Activated CD4-positive, alpha-beta T cell treated with anti-CD3 and anti-CD28 coated beads, Interleukin-2, amount 50 U/mL, for 16 hours (primary cell): ENCODE data around the gene CAPN15.
A peak's percentile ranks its signal among the peaks of the same experiment; 100 is the strongest.
"Not testable (repeated sequence)": the region's sequence is repeated elsewhere in the genome, so short reads cannot be mapped to it uniquely, and the experiment has no call there.

Experiments used
- DNase-seq: peaks from one replicate; pipeline ENCODE4 v3.0.0-alpha.2; 2020

CAPN15 gene

DNA sequence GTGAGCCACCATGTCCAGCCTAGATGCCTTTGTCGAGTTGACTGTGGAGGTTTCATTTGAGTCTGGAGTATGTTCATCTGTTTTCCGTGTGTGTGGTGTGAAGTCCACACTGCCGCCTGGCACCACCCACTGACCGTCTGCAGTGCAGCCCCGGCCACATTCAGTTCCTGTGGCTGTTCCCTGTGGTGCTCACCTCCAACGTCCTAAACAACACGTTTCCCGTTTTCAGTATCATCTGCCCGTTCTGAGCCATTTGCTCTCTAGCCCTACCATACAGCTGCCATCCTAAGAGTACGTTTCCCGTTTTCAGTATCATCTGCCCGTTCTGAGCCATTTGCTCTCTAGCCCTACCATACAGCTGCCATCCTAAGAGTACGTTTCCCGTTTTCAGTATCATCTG, 20.0 kb upstream of the CAPN15 start:
- DNase-seq, result not testable (repeated sequence)

DNA sequence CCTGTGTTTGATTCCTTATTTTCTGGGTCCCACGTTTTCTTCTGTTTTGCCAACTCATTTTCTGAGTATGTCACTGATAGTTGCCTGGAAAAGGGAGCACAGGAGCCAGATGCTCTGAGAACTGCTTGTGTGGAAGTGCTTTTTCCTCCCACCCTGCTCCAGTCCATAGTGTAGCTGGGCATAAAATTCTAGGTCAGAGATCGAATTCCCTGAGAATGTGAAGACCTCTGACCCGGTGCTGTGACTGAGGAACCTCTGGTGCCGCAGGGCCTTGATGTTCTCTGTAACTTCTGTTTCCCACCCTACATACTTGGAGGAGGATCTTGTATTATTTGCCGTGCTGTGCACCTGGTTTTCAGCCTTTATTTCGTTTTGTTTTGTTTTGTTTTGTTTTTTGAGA, 19.5 kb upstream of the CAPN15 start:
- no peak for DNase-seq

DNA sequence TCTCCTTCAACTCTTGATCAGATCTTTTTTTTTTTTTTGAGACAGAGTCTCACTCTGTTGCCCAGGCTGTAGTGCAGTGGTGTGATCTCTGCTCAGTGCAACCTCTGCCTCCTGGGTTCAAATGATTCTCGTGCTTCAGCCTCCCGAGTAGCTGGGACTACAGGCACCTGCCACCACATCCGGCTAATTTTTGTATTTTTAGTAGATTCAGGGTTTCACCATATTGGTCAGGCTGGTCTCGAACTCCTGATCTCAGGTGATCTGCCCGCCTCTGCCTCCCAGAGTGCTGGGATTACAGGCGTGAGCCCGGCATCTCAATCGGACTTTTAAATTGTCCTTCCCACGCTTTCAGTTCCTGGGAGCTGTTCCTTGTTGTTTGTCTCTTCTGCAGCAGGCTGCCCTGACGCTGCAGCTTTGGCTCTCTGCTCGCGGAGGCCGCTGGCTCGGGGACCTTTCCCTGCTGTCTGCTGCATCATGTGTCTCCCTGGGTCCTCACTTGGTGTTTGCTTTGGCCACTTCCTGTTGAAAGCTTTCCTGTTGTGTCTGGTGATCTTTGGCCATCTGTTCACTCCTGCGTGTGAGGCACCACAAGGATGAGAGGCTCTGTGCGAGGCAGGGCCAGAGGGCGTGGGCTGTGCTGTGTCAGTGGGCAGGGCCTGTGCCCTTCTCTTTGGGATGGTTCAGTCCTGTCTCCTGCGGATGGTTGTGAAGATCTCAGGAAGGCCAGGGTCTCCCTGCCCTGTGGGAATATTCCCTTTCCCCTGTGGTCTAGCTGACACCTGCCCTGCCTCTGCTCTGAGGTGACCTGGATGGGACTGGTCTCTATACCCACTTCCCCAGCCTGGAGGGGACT, 18.4 kb upstream of the CAPN15 start:
- DNase-seq, result no peak

DNA sequence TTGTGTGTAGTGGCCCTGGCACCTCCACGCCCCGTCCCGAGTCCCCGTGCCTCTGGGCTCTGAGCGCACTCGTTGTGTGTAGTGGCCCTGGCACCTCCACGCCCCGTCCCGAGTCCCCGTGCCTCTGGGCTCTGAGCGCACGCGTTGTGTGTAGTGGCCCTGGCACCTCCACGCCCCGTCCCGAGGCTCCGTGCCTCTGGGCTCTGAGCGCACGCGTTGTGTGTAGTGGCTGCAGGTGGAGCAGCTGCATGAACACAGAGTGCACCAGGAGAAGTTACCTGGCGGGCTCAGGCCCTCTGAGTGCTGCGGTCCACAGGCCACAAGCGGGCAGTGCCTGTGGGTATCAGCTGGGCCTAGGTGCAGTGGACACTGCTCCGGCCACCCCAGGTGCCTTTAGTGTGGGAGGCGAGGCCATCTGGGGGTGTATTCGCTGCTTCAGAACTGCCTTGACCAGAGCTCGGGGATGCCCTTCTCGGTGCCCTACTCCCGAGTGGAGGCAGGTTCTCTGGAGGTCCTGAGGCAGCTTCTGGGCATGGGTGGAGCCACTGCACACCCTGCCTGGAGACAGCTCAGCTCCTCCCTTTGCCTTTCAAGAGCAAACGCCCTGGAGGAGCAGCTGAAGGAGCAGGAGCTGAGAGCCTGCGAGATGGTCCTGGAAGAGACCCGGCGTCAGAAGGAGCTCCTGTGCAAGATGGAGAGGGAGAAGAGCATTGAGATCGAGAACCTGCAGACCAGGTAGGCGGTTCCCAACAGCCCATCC, 17.3 kb upstream of the CAPN15 start:
- DNase-seq, result no peak

DNA sequence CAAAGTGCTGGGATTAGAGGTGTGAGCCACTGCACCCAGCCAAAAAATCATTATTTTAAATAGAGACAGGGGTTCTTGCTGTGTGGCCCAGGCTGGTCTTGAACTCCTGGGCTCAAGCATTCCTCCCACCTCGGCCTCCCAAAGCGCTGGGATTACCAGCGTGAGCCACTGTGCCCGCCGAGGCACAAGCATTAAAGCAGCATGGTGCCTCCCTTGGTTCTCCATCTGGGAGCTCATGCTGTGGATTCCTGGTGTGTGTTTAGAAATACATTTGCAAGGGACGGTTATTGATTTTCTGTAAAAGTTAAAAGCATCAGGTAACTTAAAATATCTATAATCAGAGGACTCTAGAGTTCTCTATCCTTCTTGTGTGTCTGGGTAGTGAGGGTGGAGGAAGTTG, 14.7 kb upstream of the CAPN15 start:
- DNase-seq, result no peak

DNA sequence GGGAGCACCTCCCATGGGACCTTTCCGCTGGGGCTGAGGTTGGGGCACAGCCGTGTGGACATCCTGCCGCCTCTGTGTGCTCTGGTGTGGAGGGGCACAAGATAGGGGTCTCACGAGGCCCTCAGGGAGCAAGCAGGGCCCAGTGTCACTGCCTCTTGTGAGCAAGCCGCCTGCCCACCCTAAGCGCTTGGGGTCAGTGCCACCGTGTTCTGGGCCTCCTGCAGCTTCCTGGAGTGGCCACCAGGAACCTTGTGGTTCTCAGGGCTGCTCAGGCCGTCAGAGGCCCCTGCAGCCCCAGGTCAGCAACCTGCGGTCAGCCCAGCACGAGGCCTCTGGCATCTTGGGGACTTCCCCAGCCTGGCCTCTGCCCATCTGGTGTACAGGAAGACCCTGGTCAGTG, 13.6 kb upstream of the CAPN15 start:
- no peak for DNase-seq

DNA sequence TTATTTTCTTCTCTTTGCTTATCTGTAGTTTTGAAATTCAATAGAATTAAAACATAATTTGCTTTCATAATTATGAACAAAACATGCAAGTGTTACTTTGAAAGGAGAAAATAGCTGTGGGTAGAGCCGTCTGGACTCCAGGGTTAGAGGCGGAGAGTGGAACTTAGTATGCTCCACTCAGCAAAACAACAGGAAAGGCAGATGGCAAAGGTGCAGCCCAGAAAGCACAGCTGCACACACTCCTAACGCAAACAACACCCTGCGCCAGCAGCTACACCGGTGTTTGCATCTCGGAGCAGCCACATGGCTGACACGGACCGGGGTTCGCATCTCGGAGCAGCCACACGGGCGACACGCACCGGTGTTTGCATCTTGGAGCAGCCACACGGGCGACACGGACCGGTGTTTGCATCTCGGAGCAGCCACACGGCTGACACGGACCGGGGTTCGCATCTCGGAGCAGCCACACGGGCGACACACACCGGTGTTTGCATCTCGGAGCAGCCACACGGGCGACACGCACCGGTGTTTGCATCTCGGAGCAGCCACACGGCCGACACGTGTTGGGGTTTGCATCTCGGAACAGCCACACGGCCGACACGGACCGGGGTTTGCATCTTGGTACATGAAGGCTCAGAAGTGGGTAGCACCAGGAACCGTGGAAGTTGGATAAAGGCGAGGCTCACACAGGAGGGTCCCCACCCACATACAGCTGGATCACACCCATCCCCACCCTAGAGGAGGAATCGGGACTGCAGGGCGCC, 12.2 kb upstream of the CAPN15 start:
- no peak for DNase-seq

DNA sequence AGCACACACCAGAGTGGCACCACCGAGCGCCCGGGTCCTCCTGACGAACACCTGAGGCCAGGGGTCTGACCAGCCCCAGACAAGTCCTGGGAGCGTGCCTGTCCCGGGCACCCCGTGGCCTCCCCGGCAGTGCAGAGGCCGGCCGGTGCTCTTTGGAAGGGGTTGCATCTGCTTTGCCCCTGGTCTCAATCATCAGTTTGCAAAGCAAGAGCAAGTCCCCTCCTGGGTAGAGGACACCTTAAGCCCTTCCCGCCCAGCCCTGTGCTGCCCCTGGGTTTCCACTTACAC, 11.6 kb upstream of the CAPN15 start:
- no peak for DNase-seq

DNA sequence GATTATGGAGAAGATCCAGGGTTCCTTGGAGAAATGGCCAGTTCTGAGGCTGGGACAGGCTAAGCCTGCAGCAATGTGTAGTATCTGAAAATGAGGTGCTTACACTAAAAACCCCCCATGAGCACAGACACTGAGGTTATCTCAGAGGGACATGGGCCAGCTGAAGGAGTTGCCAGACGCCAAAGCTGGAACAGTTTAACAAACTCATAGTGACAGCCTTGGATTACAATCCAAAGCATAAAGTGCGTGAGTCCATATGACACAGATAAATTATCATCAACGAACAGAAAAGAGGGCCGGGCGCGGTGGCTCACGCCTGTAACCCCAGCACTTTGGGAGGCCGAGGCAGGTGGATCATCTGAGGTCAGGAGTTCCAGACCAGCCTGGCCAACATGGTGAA, 11.2 kb upstream of the CAPN15 start:
- no peak for DNase-seq

DNA sequence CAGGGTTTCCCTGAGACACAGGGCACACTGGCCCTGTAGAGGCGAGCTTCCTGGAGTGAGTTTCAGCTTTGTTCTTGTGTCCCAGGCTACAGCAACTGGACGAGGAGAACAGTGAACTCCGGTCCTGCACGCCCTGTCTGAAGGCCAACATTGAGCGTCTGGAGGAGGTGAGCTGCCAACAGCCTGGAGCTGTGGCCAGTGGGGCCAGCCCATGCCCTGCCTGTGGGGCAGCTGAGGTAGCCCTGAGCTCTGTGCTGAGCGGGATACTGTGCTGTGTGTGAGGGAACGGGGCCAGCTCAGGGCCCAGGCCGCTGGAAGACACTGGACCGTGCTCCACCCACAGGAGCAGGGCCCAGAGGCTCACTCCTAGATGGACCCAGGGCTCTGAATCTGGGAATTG, 8.7 kb upstream of the CAPN15 start:
- no peak for DNase-seq

DNA sequence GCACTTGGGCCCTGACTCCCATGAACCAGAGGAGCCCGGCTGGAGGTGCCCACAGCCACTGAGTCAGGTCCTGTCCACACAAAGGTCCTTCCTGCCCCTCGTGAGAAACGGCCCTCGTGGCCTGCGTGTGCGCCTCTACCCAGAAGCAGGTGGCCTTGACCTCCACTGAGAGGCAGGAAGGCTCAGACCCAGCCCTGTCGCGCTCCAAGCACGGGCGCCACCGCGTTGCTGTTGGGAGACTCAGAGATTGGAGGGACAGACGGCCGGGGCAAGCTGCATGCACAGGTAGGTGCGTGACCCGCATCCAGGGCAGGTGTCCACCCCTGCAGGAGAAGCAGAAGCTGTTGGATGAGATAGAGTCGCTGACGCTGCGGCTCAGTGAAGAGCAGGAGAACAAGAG, 8.1 kb upstream of the CAPN15 start:
- DNase-seq, result no peak

DNA sequence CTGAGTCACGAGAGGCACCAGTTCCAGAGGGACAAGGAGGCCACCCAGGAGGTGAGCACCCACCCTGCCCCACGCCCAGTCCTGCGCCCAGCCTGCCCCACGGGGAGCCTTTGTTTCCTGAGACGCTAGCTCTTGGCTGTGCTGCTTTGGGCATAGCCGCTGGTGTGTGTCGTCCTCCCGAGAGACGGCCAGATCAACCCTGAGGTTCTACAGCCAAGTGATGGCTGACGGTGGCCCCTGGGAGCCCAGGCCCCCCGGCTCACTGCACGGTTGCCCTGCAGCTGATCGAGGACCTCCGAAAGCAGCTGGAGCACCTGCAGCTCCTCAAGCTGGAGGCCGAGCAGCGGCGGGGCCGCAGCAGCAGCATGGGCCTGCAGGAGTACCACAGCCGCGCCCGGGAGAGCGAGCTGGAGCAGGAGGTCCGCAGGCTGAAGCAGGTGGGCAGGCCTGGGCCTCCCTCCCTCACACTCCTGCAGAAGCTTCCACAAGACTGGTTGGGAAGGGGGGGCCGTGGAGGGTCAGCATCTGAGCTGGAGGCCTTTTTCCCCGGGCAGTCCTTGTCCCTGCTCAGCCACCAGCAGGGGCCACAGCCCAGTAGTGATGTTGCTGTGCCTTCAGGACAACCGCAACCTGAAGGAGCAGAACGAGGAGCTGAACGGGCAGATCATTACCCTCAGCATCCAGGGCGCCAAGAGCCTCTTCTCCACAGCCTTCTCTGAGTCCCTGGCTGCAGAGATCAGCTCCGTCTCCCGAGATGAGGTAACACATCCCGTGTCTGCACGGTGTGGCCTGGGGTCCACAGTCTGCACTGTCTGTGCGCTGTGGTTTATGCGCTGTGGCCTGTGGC, 7.4 kb upstream of the CAPN15 start:
- no peak for DNase-seq

DNA sequence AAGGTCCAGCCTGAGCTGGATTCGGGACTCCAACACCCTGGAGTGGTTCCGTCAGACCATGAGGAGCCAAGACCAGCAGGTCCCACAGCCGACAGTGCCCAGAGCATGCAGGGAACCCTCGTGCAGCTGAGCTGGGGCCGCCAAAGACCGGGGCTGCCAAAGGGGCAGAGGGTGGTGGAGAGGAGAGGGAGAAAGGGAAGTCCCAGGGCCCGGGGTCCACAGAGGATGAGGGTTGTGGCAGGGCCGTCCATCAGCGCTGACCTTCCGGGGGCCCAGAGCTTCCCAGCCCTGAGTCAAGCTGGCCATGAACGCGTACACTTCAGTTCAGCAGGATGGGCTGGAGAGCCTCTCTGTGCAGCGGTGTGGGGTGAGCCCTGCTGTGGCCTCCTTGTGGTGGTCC, 6.7 kb upstream of the CAPN15 start:
- DNase-seq, result no peak

DNA sequence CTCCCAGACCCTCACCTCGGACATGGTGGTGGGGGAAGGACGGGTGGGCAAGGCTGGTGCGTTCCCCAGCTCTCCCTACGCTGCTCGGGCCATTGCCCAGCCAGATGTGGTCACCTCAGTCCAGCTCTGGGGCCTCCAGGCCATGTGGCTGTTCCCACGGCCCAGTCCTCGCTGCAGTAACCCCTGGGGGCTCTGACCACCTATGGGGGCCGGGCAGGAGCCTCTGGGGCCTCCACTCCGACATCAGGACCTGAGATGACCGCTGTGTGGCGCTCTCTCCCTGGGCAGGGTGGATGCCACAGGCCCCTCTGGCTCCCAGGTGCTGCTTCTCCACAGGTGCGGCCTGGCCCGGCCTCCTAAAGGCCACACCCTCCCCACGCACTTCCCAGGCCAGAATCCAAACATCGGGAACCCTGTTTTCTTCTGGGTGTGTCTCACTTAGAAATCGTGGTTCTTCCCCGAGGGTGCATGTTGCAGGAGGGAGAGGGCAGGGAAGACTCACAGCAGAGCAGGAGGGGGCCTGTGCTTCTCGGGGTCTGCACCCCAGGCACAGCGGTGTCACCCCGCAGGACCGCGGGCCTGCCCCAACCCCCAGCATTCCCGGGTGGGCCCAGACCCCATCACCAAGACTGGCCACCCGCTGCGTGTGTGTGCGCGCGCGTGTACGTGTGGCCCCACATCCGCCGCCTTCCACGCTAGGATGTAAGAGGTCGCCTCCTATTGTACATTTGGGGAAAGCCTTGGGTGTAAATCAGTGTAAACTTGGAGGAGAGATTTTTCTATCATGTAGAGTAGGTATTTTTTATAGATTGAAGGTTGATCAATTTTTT, 5.9 kb upstream of the CAPN15 start:
- DNase-seq, result no peak

DNA sequence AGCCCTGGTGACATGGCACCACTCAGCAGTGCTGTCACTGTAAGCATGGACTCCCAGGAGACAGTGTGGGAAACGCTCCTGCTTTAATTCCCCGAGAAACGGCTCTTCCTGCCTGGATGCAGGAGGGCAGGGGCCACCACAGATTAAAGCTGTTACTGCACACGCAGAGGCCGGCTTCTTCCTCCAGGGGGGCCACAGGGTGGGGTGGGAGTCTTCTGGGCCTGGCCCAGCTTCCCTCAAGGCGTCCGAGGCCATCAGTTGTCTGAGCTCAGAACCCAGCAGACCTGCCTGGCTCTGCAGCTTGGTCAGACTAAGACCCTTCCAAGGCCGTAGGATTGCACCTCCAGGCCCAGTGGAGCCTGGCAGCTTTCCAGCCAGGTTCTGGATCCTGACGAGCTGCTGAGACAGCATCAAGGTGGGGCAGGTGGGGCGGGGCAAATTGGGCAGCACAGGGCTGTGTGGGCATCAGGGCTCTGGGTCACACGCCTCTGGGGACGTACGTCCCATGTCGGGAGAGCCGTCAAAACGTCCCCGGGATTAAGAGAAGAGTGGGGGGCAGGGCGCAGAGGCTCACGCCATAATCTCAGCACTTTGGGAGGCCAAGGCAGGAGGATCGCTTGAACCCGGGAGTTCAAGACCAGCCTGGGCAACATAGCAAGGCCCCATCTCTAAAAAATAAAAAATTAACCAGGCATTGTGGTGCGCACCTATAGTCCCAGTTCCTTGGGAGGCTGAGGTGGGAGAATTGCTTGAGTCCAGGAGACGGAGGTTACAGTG, 5.0 kb upstream of the CAPN15 start:
- no peak for DNase-seq

DNA sequence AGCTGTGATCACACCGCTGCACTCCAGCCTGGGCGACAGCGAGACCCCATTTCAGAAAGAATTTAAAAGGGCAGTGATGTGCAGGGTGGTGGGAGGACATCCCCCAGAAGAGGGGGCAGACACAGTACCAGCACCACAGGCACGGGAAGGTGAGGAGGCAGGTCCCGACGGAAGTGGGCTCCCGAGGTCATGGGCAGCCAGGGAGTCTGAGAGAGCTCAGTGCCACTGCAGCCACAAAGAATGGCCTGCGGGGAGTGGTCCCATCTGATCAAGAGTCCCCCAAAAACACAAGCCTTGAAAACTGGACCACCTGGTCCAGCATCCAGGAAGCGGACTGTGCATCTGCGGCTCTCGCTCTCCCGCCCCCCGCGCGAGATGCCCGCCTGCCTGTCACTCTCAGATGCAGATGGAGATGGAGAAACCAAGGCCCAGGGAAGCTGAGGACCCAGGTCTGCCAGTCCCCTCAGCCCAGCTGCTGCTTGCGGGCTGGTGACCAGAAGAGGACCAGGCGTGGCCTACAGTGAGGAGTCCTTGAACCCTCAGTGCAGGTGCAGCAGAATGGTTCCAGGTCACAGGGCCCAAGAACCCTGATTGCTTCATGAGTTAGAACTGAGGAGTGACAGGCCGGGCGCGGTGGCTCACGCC, 4.3 kb upstream of the CAPN15 start:
- no peak for DNase-seq

DNA sequence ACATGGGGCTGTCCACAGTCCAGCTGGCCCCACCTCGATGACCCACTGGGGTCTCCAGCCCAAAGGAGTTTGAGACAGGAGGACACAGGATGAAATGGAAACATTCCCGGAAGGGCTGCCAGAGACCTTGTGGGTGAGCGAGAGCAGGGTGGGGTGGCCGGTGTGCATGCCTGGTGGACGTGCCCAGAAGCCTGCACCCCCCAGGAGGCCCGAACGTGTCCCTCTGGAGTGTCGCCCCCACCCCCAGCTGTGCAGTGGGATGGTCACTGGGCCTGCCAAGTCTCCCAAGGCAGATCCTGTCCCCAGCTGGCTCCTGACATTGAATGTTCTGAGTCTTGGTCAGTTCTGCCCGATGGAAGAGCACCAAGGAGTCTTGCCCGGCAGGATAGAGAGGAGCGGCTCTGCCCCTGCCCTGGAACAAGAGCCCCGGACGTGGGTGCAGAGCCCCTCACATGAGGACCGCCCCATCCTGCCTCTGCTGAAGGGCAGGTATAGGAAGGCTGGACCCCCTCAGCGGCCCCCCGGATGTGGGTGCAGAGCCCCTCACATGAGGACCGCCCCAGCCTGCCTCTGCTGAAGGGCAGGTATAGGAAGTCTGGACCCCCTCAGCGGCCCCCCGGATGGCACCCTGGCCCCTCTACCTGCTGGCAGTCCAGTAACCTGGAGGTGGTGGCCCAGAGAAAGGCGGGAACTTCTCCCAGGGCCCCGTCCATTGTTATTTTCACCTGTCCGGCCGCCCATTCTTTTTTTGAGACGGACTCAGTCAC, 3.1 kb upstream of the CAPN15 start:
- DNase-seq, result no peak

DNA sequence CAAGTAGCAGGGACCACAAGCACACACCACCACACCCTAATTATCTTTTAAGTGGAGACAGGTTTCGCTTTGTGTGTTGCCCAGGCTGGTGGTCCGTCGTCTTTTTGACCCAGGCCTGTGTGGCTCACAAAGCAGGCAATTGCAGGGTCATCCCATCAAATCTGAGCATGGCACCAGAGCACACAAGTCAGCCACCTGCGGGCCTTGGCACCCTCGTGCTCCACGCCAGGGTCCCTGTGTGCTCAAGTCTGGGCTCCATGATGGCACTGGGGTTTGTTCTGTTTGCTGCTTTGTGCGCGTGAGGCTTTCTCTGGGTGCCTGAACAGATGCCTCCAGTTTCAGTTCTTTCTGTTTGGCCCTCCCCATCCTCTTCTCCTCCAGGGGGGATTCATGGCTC, 2.4 kb upstream of the CAPN15 start:
- DNase-seq, result no peak

DNA sequence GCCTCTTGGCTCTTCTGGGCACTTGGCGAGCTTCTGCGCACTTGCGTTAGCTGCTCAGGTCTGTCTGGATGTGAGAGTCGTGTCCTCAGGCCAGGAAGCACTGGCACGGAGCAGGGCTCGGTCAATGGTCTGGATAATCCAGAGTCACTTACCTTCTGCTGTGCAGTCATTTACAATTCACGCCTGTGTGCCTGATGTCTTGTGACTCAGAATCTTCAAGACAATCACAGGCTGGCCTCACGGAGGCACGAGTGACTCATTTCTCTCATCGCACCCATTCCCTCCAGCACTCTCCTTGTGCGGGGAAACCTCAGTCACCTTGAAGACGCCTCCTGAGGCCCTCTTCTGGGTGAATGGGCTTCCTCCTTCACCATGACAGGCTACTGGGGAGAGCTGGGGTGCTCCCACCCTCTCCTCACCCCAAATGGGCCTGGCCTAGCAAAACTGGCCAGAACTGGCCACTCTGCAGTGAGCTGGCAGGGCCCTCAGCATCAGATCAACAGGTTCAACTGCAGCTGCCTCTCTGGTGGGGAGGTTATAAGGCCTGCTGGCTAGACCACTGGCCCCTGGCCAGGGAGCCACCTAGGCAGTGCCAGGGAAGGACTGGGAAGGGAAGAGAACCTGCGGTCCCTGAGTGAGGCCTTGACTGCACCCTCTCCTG, 1.9 kb upstream of the CAPN15 start:
- peak; percentile 96 for DNase-seq
